Kidney capillary endothelial cell (primary cell): Measurements from ENCODE around the gene PPP1R16B.

ENCODE experiments used
- DNase-seq: peaks from one replicate; pipeline ENCODE4 v3.0.0-alpha.2; 2018; ENCODE audit warnings: low spot score

PPP1R16B gene

GRCh38 chr20:38896009-38896594 is 90.6 kb downstream of the PPP1R16B start:
- DNase-seq = no peak

- peak; percentile 66 for DNase-seq
These were observed 91.8 kb downstream of the PPP1R16B start for GRCh38 chr20:38897267-38897666.

- DNase-seq = no peak
These were observed 95.1 kb downstream of the PPP1R16B start for GRCh38 chr20:38900606-38901005.

- DNase-seq = no peak
These were observed 97.1 kb downstream of the PPP1R16B start for GRCh38 chr20:38902601-38903000.

GRCh38 chr20:38903335-38903734 is 97.8 kb downstream of the PPP1R16B start:
- DNase-seq = no peak

GRCh38 chr20:38905375-38905774 is 99.9 kb downstream of the PPP1R16B start:
- no peak for DNase-seq

GRCh38 chr20:38907918-38908677 is 102.6 kb downstream of the PPP1R16B start:
- DNase-seq = no peak

- DNase-seq = no peak
These were observed 109.9 kb downstream of the PPP1R16B start for GRCh38 chr20:38915355-38915754.

GRCh38 chr20:38917657-38918056 is 112.2 kb downstream of the PPP1R16B start:
- DNase-seq = no peak

GRCh38 chr20:38918172-38918571 is 112.7 kb downstream of the PPP1R16B start:
- no peak for DNase-seq

GRCh38 chr20:38919683-38920082 is 114.2 kb downstream of the PPP1R16B start:
- DNase-seq = no peak

- DNase-seq = no peak
These were observed 114.9 kb downstream of the PPP1R16B start for GRCh38 chr20:38920411-38920810.

- no peak for DNase-seq
These were observed 115.4 kb downstream of the PPP1R16B start for GRCh38 chr20:38920851-38921250.

- no peak for DNase-seq
These were observed 119.2 kb downstream of the PPP1R16B start for GRCh38 chr20:38924718-38925117.

GRCh38 chr20:38926142-38926933 is 120.8 kb downstream of the PPP1R16B start, which contains the start of gene FAM83D:
Gene FAM83D (plus strand): TSS chr20:38926417. CDS start chr20:38926443, 26 bp downstream.
- peak; percentile 97 for DNase-seq

- DNase-seq = peak; percentile 6
These were observed 121.6 kb downstream of the PPP1R16B start for GRCh38 chr20:38926934-38927616.

- DNase-seq = no peak
These were observed 122.5 kb downstream of the PPP1R16B start for GRCh38 chr20:38927902-38928578.

- DNase-seq = no peak
These were observed 124.7 kb downstream of the PPP1R16B start for GRCh38 chr20:38930242-38930569.

GRCh38 chr20:38931984-38932383 is 126.5 kb downstream of the PPP1R16B start:
- no peak for DNase-seq

GRCh38 chr20:38932457-38933120 is 127.1 kb downstream of the PPP1R16B start:
- DNase-seq = no peak

GRCh38 chr20:38934530-38934929 is 129.0 kb downstream of the PPP1R16B start:
- DNase-seq = no peak
